Smooth muscle cell (in vitro differentiated cells): ENCODE measurements around the gene NCAPG2. TPM values are rescaled to one million over a fixed set of nuclear protein-coding genes. Genes with fewer than 3 reads are reported as not detected.
A peak's percentile ranks its signal among the peaks of the same experiment; 100 is the strongest.

Experiments used
- DNase-seq: peaks from one replicate; lab custom pipeline; 2025; ENCODE audit not compliant: unreplicated experiment; lab: John Stamatoyannopoulos, UW
- H2AFZ ChIP-seq: fragments of 200-600 bp; sonication (generic); 2 replicates; pipeline ENCODE4 v1.6.0; 2016; ENCODE audit warnings: antibody characterized with exemption, low read depth, mild to moderate bottlenecking
- H3F3A ChIP-seq: fragments of 200-600 bp; sonication (generic); 2 replicates; pipeline ENCODE4 v1.6.0; 2017; ENCODE audit warnings: antibody characterized with exemption, low read depth
- H3K27ac ChIP-seq: fragments of 200-600 bp; sonication (generic); 2 replicates; pipeline ENCODE4 v1.5.1; 2016; ENCODE audit warnings: low read depth, mild to moderate bottlenecking
- H3K27me3 ChIP-seq: fragments of 200-600 bp; sonication (generic); 2 replicates; pipeline ENCODE4 v1.6.1; 2016; ENCODE audit warnings: low read depth, mild to moderate bottlenecking
- H3K36me3 ChIP-seq: fragments of 200-600 bp; sonication (generic); 2 replicates; pipeline ENCODE4 v1.5.1; 2016; ENCODE audit warnings: low read depth
- H3K4me1 ChIP-seq: fragments of 200-600 bp; sonication (generic); 2 replicates; pipeline ENCODE4 v1.5.1; 2016; ENCODE audit warnings: low read depth
- H3K4me2 ChIP-seq: fragments of 200-600 bp; sonication (generic); 2 replicates; pipeline ENCODE4 v1.6.0; 2016; ENCODE audit warnings: mild to moderate bottlenecking
- H3K4me3 ChIP-seq: fragments of 200-600 bp; sonication (generic); 2 replicates; pipeline ENCODE4 v1.5.1; 2016; ENCODE audit warnings: mild to moderate bottlenecking
- H3K79me2 ChIP-seq: fragments of 200-600 bp; sonication (generic); 2 replicates; pipeline ENCODE4 v1.6.0; 2016; ENCODE audit warnings: low read depth, mild to moderate bottlenecking
- H3K9ac ChIP-seq: fragments of 200-600 bp; sonication (generic); 2 replicates; pipeline ENCODE4 v1.6.0; 2016; ENCODE audit warnings: low read depth
- H3K9me3 ChIP-seq: fragments of 200-600 bp; sonication (generic); replicated peaks from 2 replicates; pipeline ENCODE4 v1.5.1; 2016; ENCODE audit warnings: low read depth
- H4K20me1 ChIP-seq: fragments of 200-600 bp; sonication (generic); 2 replicates; pipeline ENCODE4 v1.6.0; 2016; ENCODE audit warnings: low read depth
- CTCF ChIP-seq: fragments of 200-600 bp; sonication (generic); IDR thresholded peaks from 2 replicates; pipeline ENCODE4 v1.5.1; 2017; ENCODE audit warnings: borderline replicate concordance, mild to moderate bottlenecking, antibody characterized with exemption; ENCODE audit not compliant: insufficient read depth, poor library complexity, severe bottlenecking
- WGBS: methylation state at CpG from one replicate; pipeline ENCODE4 v1.1.7; 2016; ENCODE audit warnings: low lambda C conversion rate; 5-methylcytosine and 5-hydroxymethylcytosine counted together
- polyA plus RNA-seq: library from polyadenylated mRNA; unstranded; fragments of >200 nt; fragmentation: Nextera tagmentation; extraction: Ambion mirVana; gene quantifications from 2 replicates; pipeline ENCODE4 v1.2.1, GENCODE V29; 2016
- total RNA-seq: library from RNA; depleted of rRNA; stranded (reverse); fragments of >200 nt; gene quantifications from 2 replicates; pipeline ENCODE4 v1.2.3, GENCODE V29; 2014

NCAPG2 gene
- total and polyA plus RNA-seq, 2 experiments from 2014 or later, result 9.9 to 12.5 TPM

- DNase-seq, result no peak
- H3K4me2 ChIP-seq, result no peak overlapping the region
- WGBS, result 98% methylated on average over 5 of the region's 7 CpGs
- H3K36me3 ChIP-seq, result no peaks in the 10 kb centered on the region
- TF ChIP-seq CTCF, result no peak
- no peak overlapping the region for H2AFZ ChIP-seq
- H3K4me3 ChIP-seq, result no peak overlapping the region
- H3K4me1 ChIP-seq, result peaks cover 8% of the 10 kb centered on the region
- H3K9me3 ChIP-seq, result no peaks in the 10 kb centered on the region
- H3K27ac ChIP-seq, result no peak overlapping the region
- no peaks in the 10 kb centered on the region for H4K20me1 ChIP-seq
- no peaks in the 10 kb centered on the region for H3K27me3 ChIP-seq
- H3F3A ChIP-seq, result no peaks in the 10 kb centered on the region
- no peak overlapping the region for H3K9ac ChIP-seq
- no peaks in the 10 kb centered on the region for H3K79me2 ChIP-seq
These were observed 56.4 kb downstream of the NCAPG2 start for GRCh38 chr7:158648168-158648567.

DNA sequence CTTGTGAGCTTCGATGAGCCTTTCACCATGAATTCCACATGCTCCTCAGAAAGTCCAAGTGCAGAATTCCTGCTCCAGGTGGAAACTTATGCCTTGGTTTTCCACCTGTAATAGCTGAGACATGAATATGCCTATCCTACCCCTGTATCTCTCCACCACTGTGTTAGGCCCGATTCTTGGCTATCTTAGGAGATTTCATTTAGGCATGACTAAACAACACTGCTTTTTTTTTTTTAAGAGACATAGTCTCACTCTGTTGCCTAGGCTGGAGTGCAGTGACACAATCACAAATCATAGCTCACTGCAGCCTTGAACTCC is 57.2 kb downstream of the NCAPG2 start:
- H3K4me1 ChIP-seq, result peaks cover 8% of the 10 kb centered on the region
- no peaks in the 10 kb centered on the region for H3K27me3 ChIP-seq
- no peak overlapping the region for H2AFZ ChIP-seq
- no peaks in the 10 kb centered on the region for H3K36me3 ChIP-seq
- no peak for DNase-seq
- no peak overlapping the region for H3K9ac ChIP-seq
- H3K79me2 ChIP-seq, result no peaks in the 10 kb centered on the region
- no peaks in the 10 kb centered on the region for H3K9me3 ChIP-seq
- H3K27ac ChIP-seq, result no peak overlapping the region
- no peaks in the 10 kb centered on the region for H3F3A ChIP-seq
- no peak overlapping the region for H3K4me2 ChIP-seq
- H3K4me3 ChIP-seq, result no peak overlapping the region
- WGBS, result 93% methylated on average over 2 of the region's 2 CpGs
- H4K20me1 ChIP-seq, result no peaks in the 10 kb centered on the region
- TF ChIP-seq CTCF, result no peak

DNA sequence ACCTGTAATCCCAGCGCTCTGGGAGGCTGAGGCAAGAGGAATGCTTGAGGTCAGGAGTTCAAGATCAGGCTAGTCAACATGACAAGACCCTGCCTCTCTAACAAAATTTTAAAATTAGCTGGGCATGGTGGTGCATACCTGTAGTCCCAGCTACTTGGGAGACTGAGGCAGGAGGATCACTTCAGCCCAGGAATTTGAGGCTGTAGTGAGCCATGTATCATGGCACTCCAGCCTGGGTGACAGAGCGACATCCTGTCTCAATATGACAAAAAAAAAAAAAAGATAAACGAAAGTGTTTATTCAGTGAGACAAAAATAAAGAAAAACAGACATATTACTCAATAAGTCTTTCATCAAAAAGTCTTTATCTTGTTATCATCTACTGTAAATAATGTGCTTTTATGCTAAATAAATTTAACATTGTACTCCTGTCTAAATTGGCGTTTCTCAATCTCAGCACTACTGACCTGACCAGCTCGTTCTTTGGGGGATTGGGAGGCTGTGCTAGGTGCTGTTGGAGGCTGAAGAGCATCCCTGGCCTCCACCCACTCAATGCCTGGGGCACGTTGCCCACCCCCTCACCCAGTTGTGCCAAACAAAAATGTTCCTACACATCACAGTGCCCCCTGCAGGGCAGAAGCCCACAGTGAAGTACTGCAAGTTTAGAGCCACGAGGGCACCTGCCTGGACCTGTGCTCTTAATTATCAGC is 57.7 kb downstream of the NCAPG2 start:
- no peak for DNase-seq
- Histone ChIP-seq H2AFZ (no peak overlapping the region), H3K27ac (no peak overlapping the region), H3K27me3 (no peaks in the 10 kb centered on the region), H3F3A (no peaks in the 10 kb centered on the region), H3K79me2 (no peaks in the 10 kb centered on the region), H3K4me3 (no peak overlapping the region), H3K4me1 (peaks cover 8% of the 10 kb centered on the region), H3K4me2 (no peak overlapping the region), H3K9ac (no peak overlapping the region), H3K36me3 (no peaks in the 10 kb centered on the region), H3K9me3 (no peaks in the 10 kb centered on the region), H4K20me1 (no peaks in the 10 kb centered on the region)
- 94% methylated on average over 7 of the region's 7 CpGs for WGBS
- peak; percentile 43 for TF ChIP-seq CTCF

GRCh38 chr7:158645842-158646241 is 58.8 kb downstream of the NCAPG2 start:
- H3K4me3 ChIP-seq, result no peak overlapping the region
- H3K27ac ChIP-seq, result no peak overlapping the region
- H3K9me3 ChIP-seq, result no peaks in the 10 kb centered on the region
- H2AFZ ChIP-seq, result no peak overlapping the region
- H4K20me1 ChIP-seq, result no peaks in the 10 kb centered on the region
- no peak overlapping the region for H3K9ac ChIP-seq
- no peaks in the 10 kb centered on the region for H3K36me3 ChIP-seq
- no peak for DNase-seq
- H3K4me1 ChIP-seq, result peaks cover 8% of the 10 kb centered on the region
- TF ChIP-seq CTCF, result no peak
- no peak overlapping the region for H3K4me2 ChIP-seq
- no peaks in the 10 kb centered on the region for H3K79me2 ChIP-seq
- H3K27me3 ChIP-seq, result no peaks in the 10 kb centered on the region
- WGBS, result 97% methylated on average over 4 of the region's 4 CpGs
- H3F3A ChIP-seq, result no peaks in the 10 kb centered on the region
